NCI-H82 treated with DMSO at 0.1 percent for 48 hours (cell line): ENCODE results near the gene MEIS2.
A peak's percentile ranks its signal among the peaks of the same experiment; 100 is the strongest.

Experiments used
- DNase-seq: peaks from one replicate; lab custom pipeline; 2025; ENCODE audit not compliant: unreplicated experiment; lab: John Stamatoyannopoulos, UW

Gene MEIS2

GRCh38 chr15:37098468-37099318 lies 1.7 kb downstream of the MEIS2 start:
- DNase-seq: no peak

- peak; percentile 42 for DNase-seq
Observed at GRCh38 chr15:37097144-37097919, 3.0 kb downstream of the MEIS2 start.

GRCh38 chr15:37096558-37097143 lies 3.7 kb downstream of the MEIS2 start:
- no peak for DNase-seq

DNA sequence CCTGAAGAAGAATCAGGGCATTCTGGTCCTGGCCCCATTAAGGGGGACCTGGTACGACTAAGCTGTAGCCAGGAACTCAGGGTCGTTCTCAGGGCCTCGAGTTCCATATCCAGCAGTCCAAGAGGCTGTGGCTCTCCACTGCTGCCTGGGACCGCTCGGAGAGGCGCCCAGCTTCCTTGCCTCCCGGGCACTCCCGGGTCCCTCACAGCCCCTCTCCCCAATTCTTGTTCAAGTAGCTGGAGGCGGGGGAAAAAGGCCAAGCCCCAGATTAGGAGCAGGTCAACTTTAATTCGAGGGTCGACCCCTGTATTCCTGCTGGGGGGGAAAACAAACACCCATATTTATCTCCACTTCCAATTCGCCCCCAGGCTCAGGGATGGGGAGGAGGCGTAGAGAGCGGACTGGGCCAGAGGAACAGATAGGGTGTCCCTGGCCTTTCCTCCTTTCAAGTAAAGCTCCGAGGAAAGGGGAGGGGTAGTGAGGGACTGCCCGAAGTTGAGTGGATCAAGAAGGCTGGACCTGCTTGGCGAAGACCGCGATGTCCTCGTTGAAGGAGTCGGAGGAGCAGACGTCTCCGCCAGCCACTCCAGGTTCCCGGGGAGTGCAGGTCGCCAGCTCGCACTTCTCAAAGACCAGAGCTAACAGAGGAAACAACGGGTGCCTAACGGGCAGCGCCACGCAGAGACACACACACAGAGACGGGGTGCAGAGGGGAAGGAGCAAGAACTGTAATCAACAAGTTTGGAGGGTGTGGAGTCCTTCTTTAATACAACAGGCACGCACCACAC lies 4.4 kb downstream of the MEIS2 start:
- DNase-seq: no peak

DNA sequence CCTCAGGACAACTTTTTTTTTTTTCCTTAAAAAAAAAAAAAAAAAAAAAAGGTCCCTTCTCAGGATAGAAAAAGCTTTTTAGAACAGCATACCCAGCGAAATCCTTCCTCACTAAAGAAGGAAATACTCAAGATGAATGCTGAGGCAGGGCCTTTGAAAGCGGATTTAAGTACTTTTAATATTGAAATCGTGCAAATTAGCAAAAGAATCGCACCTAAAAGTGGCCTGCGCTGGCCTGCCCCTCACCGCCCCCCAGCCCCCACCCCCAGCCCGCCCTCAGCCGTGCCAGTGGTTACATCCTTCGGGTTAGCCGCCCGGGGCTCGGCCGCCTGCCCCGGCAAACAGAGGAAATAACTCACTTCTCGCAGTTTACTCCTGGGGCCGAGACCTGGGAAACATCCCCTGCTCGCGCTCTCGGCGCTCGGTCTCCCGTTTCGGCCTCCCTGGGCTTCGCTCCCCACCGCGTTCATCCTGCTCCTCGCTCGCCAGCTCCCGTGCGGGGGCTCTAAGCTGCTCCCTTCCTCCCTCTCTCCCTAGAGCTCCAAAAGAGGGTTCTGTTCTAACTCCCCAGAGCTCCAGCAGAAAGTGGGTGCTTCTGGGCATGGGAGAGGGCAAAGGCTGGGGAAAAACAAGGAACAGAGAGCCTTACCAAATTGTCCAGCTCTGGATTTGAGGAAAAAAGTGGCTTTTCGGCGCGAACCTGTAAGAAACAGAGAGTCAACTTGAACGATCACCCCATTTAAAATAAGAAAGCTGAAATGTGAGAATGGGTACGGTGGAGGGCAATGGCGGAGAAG lies 5.2 kb downstream of the MEIS2 start:
- DNase-seq: no peak

GRCh38 chr15:37094333-37094914 lies 5.9 kb downstream of the MEIS2 start:
- no peak for DNase-seq

DNA sequence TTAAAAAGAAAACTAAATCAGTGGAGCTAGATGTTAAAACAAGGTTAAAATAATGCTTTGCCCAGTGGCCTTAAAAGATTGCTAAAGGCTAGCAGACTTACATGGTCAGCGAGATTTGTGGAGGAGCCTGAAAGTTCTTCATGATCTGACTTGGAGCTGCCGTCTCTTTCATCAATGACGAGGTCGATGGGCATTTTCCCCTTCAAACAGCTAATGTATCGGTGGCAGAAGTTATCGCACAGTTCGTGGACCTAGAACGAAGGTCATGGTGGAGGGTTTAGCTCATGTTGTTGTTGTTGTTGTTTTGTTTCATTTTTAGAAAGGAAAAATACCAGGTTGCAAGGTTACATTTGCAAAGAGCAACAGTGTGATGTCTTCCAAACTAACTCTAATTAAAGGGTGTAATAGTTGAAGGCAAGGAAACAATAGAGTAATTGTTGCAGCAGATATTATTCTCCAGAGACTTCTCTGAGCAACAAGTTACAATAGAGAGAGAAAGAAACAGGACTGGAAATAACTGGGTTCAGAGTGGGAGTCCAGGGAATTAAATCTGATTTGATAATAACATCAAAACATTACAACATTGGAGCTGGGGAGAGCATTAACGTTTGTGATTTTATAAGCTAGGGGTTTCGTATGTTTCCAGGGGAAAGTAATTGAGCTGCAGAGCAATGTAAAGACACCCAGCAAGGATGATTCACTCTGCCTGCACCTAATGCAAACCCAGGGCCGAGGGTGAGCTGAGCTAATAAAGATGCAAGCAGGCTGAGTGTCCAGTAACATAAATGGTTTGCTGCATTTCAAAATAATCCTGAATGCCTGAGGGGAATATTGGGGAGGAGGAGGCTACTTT lies 6.6 kb downstream of the MEIS2 start:
- DNase-seq: no peak

DNA sequence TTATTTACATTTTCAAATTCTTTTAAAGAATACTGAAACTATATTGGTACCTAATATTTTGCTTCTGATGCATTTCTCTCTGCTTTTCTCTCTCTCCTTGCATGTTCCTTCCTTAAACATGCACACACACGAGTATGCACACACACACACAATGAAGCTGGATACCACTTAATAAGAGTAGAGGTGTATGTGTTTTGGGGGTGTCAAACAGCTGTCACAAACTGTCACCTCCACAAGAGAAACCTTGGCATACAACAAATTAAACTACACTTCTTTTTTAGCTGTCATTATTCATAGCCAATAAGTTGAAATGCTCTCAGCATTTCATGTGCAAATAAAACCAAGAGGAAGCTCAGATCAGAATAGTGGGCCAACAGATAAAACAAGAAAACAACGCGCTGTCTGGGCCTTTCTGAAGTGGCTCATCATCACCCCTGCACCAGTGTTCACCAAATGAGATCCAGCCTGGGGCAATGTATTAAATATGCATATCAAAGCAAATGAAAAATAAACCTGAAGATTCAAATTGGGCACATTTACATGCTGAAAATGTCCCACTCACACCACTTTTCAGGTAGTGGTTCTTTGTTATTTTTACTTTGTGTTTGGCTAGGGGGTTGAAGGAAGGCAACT lies 9.7 kb downstream of the MEIS2 start:
- DNase-seq: no peak

DNA sequence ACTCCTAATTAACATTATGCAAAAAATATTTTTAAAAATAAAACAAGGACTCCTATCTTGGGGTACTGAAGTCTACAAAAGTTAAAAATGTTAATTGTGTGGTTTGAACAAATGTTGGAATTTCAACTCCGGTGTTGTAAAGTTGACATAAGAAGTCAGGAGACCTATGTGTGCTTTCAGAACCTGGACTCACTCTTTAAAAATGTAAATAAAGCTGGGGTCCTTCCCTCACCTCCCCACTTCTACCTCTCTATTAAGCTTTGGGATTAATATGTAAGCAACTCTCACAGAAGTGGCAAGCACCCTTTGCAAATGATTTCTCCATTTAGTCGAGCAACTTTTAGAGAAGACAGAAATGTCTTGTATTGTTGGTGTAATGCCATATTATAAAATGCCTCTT lies 11.9 kb downstream of the MEIS2 start:
- no peak for DNase-seq

DNA sequence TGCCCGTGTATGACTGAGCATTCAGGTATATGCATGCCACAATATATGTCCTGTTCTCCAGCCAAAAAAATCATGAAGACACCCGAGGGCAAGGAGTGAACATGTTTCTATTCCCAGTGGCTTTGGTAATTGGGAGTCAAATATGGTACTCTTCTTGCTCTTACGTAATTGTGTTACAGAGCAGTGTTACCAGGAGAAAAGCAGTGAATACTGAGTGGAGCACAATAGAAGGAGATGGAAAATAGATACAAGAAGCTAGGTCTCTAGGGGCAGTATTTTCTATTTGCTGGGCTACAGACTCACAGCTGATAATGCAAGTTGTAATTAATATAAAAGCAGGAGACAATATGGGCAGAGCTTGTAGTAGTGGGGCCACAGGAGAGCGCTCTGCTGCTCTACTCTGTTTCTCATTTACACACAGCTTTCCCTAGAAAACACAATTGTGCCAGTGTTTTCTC lies 13.2 kb downstream of the MEIS2 start:
- no peak for DNase-seq

DNA sequence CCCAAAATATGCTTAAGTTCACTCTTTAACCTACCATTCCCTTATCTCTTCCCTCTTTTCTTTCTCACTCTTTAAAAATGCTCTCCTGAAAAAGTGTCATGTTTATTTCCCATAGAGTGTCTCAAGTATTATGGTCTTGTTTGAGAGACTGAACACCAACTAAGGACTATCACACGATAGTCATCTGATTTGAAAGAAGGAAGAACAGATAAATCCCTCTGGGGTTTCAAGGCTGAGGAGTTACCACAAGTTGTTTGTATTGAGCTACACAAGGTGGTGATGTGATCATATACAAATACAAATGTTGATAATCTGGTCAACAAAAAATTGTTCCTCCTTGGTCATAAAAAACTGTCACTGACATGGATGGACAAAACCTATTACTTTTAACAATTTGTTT lies 13.8 kb downstream of the MEIS2 start:
- DNase-seq: no peak

GRCh38 chr15:37086120-37086519 lies 14.2 kb downstream of the MEIS2 start:
- no peak for DNase-seq

DNA sequence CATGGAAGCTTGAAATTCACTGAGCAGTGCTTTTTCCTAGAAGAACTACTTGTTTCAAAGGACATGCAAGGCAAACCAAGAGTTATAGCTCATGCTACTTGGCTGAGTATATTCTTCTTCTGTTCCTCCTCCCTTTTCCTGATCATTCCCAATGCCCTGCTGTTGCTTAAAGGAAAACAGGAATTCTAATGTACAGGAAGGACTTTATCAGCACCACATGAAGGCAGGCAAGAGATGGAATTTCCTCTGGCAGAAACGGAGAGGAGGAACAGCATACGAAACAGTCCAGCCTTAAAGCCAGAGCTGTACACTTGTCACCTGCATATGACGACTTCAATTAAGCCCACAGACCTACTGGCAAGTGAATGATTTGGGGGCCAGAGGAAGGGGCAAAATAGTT lies 15.7 kb downstream of the MEIS2 start:
- no peak for DNase-seq

GRCh38 chr15:37083610-37084009 lies 16.7 kb downstream of the MEIS2 start:
- DNase-seq: no peak

DNA sequence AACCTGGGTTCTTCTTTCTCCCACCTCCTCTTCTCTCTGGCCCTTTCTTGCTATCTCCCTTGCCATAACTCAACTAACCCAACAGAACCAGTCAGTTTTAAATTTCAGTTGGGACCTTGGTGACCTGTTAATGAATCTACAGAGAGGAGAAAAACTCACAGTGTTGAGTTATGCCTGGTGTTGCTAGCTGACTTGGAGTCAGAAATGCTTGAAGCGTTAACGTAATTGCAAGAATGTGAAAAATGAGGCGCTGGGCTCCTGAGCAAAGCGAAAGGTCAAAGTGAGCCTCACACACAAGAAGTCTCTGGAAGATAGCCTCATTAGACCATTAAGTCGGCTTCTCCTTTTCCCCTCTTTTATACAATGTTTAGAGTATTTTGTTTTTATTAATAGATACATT lies 18.4 kb downstream of the MEIS2 start:
- no peak for DNase-seq

GRCh38 chr15:37080261-37080921 lies 20.0 kb downstream of the MEIS2 start:
- DNase-seq: no peak

GRCh38 chr15:37079726-37080125 lies 20.6 kb downstream of the MEIS2 start:
- no peak for DNase-seq

- DNase-seq: no peak
Observed at GRCh38 chr15:37078566-37078965, 21.8 kb downstream of the MEIS2 start.
